ENCODE data around the gene PIGN.
"Not testable (repeated sequence)": the region's sequence is repeated elsewhere in the genome, so short reads cannot be mapped to it uniquely, and the experiment has no call there.

PIGN gene

GRCh38 chr18:62048279-62048678 lies 138.6 kb downstream of the PIGN start:
- DNase-seq: no peak

- DNase-seq: no peak
Observed at GRCh38 chr18:62045316-62045715, 141.5 kb downstream of the PIGN start.

GRCh38 chr18:62044490-62045000 lies 142.3 kb downstream of the PIGN start:
- DNase-seq: no peak

GRCh38 chr18:62037989-62038778 lies 148.7 kb downstream of the PIGN start:
- DNase-seq: no peak

GRCh38 chr18:62037012-62037742 lies 149.7 kb downstream of the PIGN start:
- no peak for DNase-seq

- DNase-seq: not testable (repeated sequence)
Observed at GRCh38 chr18:62034286-62034685, 152.6 kb downstream of the PIGN start.

GRCh38 chr18:62033756-62034155 lies 153.1 kb downstream of the PIGN start:
- DNase-seq: no peak

GRCh38 chr18:62033207-62033606 lies 153.6 kb downstream of the PIGN start:
- no peak for DNase-seq

- no peak for DNase-seq
Observed at GRCh38 chr18:62030091-62030985, 156.5 kb downstream of the PIGN start.

GRCh38 chr18:62028715-62029114 lies 158.1 kb downstream of the PIGN start:
- DNase-seq: no peak

GRCh38 chr18:62027914-62028520 lies 158.8 kb downstream of the PIGN start:
- no peak for DNase-seq

GRCh38 chr18:62026586-62026985 lies 160.3 kb downstream of the PIGN start:
- no peak for DNase-seq

GRCh38 chr18:62024983-62025382 lies 161.9 kb downstream of the PIGN start:
- DNase-seq: no peak

GRCh38 chr18:62023536-62023935 lies 163.3 kb downstream of the PIGN start:
- DNase-seq: no peak

GRCh38 chr18:62018759-62019041 lies 168.2 kb downstream of the PIGN start:
- no peak for DNase-seq

- no peak for DNase-seq
Observed at GRCh38 chr18:62018034-62018758, 168.7 kb downstream of the PIGN start.

- no peak for DNase-seq
Observed at GRCh38 chr18:62017618-62018017, 169.2 kb downstream of the PIGN start.

- no peak for DNase-seq
Observed at GRCh38 chr18:62011416-62011815, 175.4 kb downstream of the PIGN start.

GRCh38 chr18:62009521-62009920 lies 177.3 kb downstream of the PIGN start:
- no peak for DNase-seq

- no peak for DNase-seq
Observed at GRCh38 chr18:62001396-62001795, 185.5 kb downstream of the PIGN start.

GRCh38 chr18:61998957-61999356 lies 187.9 kb downstream of the PIGN start:
- DNase-seq: no peak

- DNase-seq: no peak
Observed at GRCh38 chr18:61998335-61998734, 188.5 kb downstream of the PIGN start.
